ENCODE results near the gene ABCA3.

GRCh38 chr16:2374644-2375043 lies 34.1 kb upstream of the ABCA3 start:
- TF ChIP-seq CTCF (IDR thresholded peaks at IDR 0.05) (no peak), POLR2AphosphoS5 (IDR thresholded peaks at IDR 0.05) (no peak), POLR2A (IDR thresholded peaks at IDR 0.05) (no peak)

All from prostate gland (tissue), 2 donors.